ENCODE results near the gene RNF181.
A peak's percentile ranks its signal among the peaks of the same experiment; 100 is the strongest.
"Not testable (repeated sequence)": the region's sequence is repeated elsewhere in the genome, so short reads cannot be mapped to it uniquely, and the experiment has no call there.

Gene RNF181

DNA sequence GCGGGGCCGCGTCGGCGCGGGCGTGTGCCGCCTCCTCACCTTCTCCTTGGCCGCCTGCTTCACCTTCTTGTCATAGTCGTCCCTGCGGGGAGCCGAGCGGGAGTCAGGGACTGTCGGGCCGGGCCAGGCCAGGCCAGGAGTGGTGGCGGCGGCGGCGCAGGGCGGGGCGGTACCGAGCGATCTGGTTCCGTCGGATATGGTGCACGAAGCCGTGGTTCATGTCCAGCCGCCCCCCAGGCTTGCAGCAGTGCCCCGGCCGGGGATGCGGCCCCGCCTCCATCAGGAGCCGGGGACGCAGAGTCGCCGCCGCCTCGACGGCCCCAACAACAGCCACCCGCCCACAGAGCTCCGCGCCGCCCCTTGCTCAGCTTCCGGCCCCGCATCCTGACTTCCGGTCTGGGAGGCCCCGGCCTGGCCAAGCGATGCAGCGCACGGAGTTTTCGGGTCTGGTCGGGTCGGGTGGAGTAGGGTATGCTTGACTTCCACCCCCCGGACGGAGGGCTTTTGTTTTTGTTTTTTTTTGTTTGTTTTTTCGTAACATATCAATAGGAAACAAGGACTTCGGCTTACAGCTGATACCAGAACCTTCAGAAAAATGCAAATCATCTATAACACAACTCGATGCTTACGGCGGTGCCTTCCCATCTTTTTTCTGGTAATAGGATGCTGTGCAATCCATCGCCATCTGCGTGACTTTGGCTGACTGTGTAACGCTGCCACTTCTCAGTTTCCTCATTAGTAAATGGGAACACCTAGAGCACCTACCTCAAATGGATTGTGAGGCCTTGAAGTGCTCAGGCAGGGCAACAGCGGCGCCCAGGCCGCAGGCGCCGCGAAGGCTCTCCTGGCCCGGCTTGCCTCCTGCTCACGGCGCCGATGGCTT is 16.4 kb downstream of the RNF181 start, which contains the start of gene C2orf68:
TSS of gene C2orf68 (minus strand) at position 362 of the 883 bp plus-strand sequence. CDS start at position 280, 82 bp downstream.
- POLR2A ChIA-PET, result interaction anchor here (0.7 to 1.3 kb wide), 7 partner anchors 9 to 502 kb away, joined by 3 to 5 read pairs (median 4); partner anchors contain the start of genes MAT2A, RNF181 and TMEM150A
- CTCF ChIA-PET, result interaction anchor here (1.1 kb wide), 1 partner anchor 26 kb away, joined by 4 read pairs; no protein-coding TSS in a partner anchor

DNA sequence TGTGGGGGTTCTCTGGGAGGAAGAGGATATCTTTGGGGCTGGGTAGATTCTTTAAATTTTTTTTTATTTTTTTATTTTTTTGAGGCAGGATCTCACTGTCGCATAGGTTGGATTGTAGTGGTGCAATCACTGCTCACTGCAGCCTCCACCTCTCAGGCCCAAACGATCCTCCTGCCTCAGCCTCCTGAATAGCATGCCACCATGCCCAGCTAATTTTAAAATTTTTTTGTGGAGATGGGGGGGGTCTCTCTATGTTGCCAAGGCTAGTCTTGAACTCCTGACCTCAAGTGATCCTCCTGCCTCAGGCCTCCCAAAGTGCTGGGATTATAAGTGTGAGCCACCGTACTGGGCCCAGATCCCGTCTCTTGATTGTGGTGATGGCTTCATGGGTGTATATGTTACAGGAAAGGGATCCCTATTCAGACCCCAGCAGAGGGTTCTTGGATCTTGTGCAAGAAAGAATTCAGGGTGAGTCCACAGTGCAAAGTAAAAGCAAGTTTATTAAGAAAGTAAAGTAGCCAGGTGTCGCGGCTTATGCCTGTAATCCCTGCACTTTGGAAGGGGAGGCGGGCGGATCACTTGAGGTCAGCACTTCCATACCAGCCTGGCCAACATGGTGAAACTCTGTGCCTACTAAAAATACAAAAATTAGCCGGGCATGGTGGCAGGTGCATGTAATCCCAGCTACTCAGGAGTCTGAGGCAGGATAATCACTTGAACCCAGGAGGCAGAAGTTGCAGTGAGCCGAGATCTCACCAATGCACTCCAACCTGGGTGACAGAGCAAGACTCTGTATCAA is 18.4 kb downstream of the RNF181 start:
- no peak for DNase-seq (ENCODE audit: low read depth, low spot score)
- POLR2A ChIA-PET, result no interaction called here
- CTCF ChIA-PET, result no interaction called here
- TF ChIP-seq, protein P1, sequence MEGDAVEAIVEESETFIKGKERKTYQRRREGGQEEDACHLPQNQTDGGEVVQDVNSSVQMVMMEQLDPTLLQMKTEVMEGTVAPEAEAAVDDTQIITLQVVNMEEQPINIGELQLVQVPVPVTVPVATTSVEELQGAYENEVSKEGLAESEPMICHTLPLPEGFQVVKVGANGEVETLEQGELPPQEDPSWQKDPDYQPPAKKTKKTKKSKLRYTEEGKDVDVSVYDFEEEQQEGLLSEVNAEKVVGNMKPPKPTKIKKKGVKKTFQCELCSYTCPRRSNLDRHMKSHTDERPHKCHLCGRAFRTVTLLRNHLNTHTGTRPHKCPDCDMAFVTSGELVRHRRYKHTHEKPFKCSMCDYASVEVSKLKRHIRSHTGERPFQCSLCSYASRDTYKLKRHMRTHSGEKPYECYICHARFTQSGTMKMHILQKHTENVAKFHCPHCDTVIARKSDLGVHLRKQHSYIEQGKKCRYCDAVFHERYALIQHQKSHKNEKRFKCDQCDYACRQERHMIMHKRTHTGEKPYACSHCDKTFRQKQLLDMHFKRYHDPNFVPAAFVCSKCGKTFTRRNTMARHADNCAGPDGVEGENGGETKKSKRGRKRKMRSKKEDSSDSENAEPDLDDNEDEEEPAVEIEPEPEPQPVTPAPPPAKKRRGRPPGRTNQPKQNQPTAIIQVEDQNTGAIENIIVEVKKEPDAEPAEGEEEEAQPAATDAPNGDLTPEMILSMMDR (IDR thresholded peaks at IDR 0.05; ENCODE audit: insufficient read depth, low read length, missing control alignments), result no peak
- no peak overlapping the region for H3K4me3 ChIP-seq (ENCODE audit: low read depth, low read length)

More for the DNA sequence above, 16.4 kb downstream of the RNF181 start, which contains the start of gene C2orf68:
- DNase-seq (ENCODE audit: low read depth, low spot score), result no peak
- TF ChIP-seq, protein P1 (IDR thresholded peaks at IDR 0.05; ENCODE audit: insufficient read depth, low read length, missing control alignments), result no peak
- peak within 1 kb of the TSS; percentile 83 for H3K4me3 ChIP-seq (ENCODE audit: low read depth, low read length)

DNA sequence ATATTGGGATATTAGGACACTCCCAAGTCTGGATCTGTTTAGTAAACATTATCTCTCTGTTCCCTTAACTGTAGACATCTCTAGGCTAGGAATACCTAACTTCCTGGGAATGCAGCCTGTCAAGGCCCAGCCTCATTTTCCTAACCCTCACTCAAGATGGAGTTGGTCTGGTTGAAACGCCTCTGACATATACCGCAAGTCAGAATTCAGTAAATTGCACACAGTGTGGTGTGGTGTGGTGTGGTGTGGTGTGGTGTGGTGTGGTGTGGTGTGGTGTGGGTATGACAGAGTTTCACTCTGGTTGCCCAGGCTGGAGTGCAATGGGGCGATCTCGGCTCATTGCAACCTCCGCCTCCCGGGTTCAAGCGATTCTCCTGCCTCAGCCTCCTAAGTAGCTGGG is 19.2 kb downstream of the RNF181 start:
- CTCF ChIA-PET, result interaction anchor here (0.6 to 1.1 kb wide), 2 partner anchors 12 to 51 kb away, joined by 3 to 4 read pairs; partner anchors contain the start of gene TMEM150A
- H3K4me3 ChIP-seq (ENCODE audit: low read depth, low read length); POLR2A ChIA-PET; DNase-seq (ENCODE audit: low read depth, low spot score): not testable (repeated sequence)

DNA sequence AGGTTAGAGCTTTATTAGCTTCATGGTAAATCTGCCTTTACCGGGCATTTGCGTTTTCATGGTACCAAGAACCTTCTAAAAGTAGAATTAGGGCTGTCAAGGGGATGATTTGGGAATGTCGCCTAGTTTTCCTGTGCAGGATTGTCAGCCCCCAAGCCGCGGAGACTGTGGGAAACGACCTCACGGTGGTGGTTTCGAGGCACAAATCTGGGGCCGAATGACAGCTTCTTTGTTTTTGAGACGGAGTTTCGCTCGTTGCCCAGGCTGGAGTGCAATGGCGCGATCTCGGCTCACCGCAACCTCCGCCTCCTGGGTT is 19.8 kb downstream of the RNF181 start:
- no peak overlapping the region for H3K4me3 ChIP-seq (ENCODE audit: low read depth, low read length)
- ChIA-PET CTCF (interaction anchor here (0.6 to 1.1 kb wide), 2 partner anchors 13 to 52 kb away, joined by 3 to 4 read pairs; partner anchors contain the start of gene TMEM150A), POLR2A (interaction anchor here (1.4 kb wide), 1 partner anchor 77 kb away, joined by 5 read pairs; the partner anchor contains the start of gene MAT2A)
- no peak for DNase-seq (ENCODE audit: low read depth, low spot score)
- TF ChIP-seq, protein P1 (IDR thresholded peaks at IDR 0.05; ENCODE audit: insufficient read depth, low read length, missing control alignments), result no peak

DNA sequence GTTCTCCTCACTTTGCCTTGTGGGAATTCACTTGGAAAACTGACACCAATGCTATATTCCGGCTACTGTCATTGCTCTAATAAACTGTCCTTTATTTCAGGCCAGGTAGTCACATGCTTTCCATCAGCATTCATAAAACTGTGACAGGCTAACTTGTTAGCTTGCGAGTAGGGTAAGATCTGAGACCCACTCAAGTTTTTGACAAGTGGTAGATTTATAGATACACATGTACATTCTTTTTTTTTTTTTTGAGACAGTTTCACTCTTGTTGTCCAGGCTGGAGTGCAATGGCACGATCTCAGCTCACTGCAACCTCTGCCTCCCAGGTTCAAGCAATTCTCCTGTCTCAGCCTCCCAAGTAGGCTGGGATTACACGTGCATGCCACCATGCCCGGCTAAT is 22.2 kb downstream of the RNF181 start:
- CTCF ChIA-PET, result interaction anchor here (1.6 to 2.0 kb wide), 2 partner anchors 20 to 31 kb away, joined by 6 to 9 read pairs; no protein-coding TSS in a partner anchor
- peak overlapping the region; percentile 34 for H3K4me3 ChIP-seq (ENCODE audit: low read depth, low read length)
- DNase-seq (ENCODE audit: low read depth, low spot score); POLR2A ChIA-PET: not testable (repeated sequence)

DNA sequence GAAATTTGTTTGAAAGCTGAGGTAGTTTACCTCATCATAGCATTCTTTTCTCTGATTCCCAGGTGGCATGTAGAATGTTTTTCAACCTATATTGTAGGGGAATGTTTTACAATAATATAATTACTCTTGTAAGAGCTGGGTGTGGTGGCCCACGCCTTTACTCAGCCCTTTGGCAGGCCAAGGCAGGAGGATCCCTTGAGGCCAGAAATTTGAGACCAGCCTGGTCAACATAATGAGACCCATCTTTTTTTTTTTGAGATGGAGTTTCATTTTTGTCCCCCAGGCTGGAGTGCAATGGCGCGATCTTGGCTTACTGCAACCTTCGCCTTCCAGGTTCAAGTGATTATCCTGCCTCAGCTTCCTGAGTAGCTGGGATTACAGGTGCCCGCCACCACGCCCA is 24.1 kb downstream of the RNF181 start:
- CTCF ChIA-PET, result interaction anchor here (0.6 to 5.8 kb wide), 7 partner anchors 9 to 238 kb away, joined by 3 to 100 read pairs (median 3); no protein-coding TSS in a partner anchor
- H3K4me3 ChIP-seq (ENCODE audit: low read depth, low read length), result no peak overlapping the region
- no peak for DNase-seq (ENCODE audit: low read depth, low spot score)
- POLR2A ChIA-PET, result interaction anchor here (0.7 kb wide), 1 partner anchor 19 kb away, joined by 4 read pairs; no protein-coding TSS in a partner anchor
- TF ChIP-seq, protein P1 (IDR thresholded peaks at IDR 0.05; ENCODE audit: insufficient read depth, low read length, missing control alignments), result no peak

All from AG04449 (cell line).